ENCODE measurements around the gene BRCC3. TPM values are rescaled to one million over a fixed set of nuclear protein-coding genes. Genes with fewer than 3 reads are reported as not detected.

Gene BRCC3
- total RNA-seq, result 6.5 and 8.2 TPM in 2 replicates

GRCh38 chrX:155070975-155071693, at the start of gene BRCC3, which contains the start of the genes CMC4 and MTCP1:
BRCC3 (plus strand) TSS chrX:155071508; CDS start chrX:155071528, 20 bp downstream.
CMC4 (minus strand) TSS chrX:155071136; CDS start chrX:155064023, 7,113 bp downstream.
MTCP1 (minus strand) TSS chrX:155071136; CDS start chrX:155066010, 5,126 bp downstream.

GRCh38 chrX:155022585-155022984, 48.7 kb upstream of the BRCC3 start, which contains the start of gene F8:
F8 (minus strand) TSS chrX:155022723; CDS start chrX:155022552, 171 bp downstream.

GRCh38 chrX:155026727-155027508, 44.4 kb upstream of the BRCC3 start, which contains the start of gene FUNDC2:
FUNDC2 (plus strand) TSS chrX:155026844; CDS start chrX:155026939, 95 bp downstream.

Other genes with a start within 250 kb of the BRCC3 start
- not detected in 2 replicates for gene SMIM9, start 236.8 kb upstream of the BRCC3 start, total RNA-seq
- gene F8A1, start 185.2 kb upstream of the BRCC3 start, total RNA-seq, result 10.3 and 10.7 TPM in 2 replicates
- 1.7 and 12.6 TPM in 2 replicates for gene F8, start 48.8 kb upstream of the BRCC3 start, total RNA-seq
- gene FUNDC2, start 44.7 kb upstream of the BRCC3 start, total RNA-seq, result 25.5 and 49.0 TPM in 2 replicates
- gene CMC4, start 372 bp upstream of the BRCC3 start, total RNA-seq, result 8.4 and 10.1 TPM in 2 replicates
- gene MTCP1, start 372 bp upstream of the BRCC3 start, total RNA-seq, result 0.78 and 0.96 TPM in 2 replicates
- 44.5 and 51.5 TPM in 2 replicates for gene VBP1, start 145.0 kb downstream of the BRCC3 start, total RNA-seq
- 1.7 TPM in 1 of 2 replicates, not detected in the other for gene RAB39B, start 193.0 kb downstream of the BRCC3 start, total RNA-seq

All from epithelial cell of alveolus of lung (primary cell).